SU-DHL-6 (cell line): Measurements from ENCODE around the gene IMPG2.

ENCODE experiments used
- H2AFZ ChIP-seq: fragments of 200-600 bp; sonication (generic); 2 replicates; pipeline ENCODE4 v1.6.1; 2014; ENCODE audit warnings: low read depth, mild to moderate bottlenecking, moderate library complexity, mixed read lengths, antibody characterized with exemption, low read length; ENCODE audit not compliant: severe bottlenecking
- H3F3A ChIP-seq: fragments of 200-600 bp; shearing (Covaris generic); 2 replicates; pipeline ENCODE4 v1.6.0; 2016; ENCODE audit warnings: antibody characterized with exemption, mild to moderate bottlenecking; ENCODE audit not compliant: insufficient read depth
- H3K27ac ChIP-seq: fragments of 200-600 bp; sonication (generic); 2 replicates; pipeline ENCODE4 v1.5.1; 2016; ENCODE audit warnings: low read depth, mild to moderate bottlenecking, low read length, moderate library complexity, mixed read lengths
- H3K27me3 ChIP-seq: fragments of 200-600 bp; sonication (generic), shearing (Covaris generic); 2 replicates; pipeline ENCODE4 v1.6.0; 2014; ENCODE audit warnings: mild to moderate bottlenecking, low read length
- H3K36me3 ChIP-seq: fragments of 200-600 bp; sonication (generic); 2 replicates; pipeline ENCODE4 v1.6.1; 2014; ENCODE audit warnings: mild to moderate bottlenecking, low read length, mixed read lengths
- H3K4me2 ChIP-seq: fragments of 300-600, 200-600 bp; shearing (Covaris generic), sonication (generic); 2 replicates; pipeline ENCODE4 v1.6.0; 2014; ENCODE audit warnings: low read length, low read depth, mild to moderate bottlenecking; ENCODE audit not compliant: poor library complexity, severe bottlenecking
- H3K4me3 ChIP-seq: fragments of 200-600 bp; sonication (generic); 2 replicates; pipeline ENCODE4 v1.5.1; 2014; ENCODE audit warnings: antibody characterized with exemption, low read length, mild to moderate bottlenecking, mixed read lengths; ENCODE audit not compliant: insufficient read depth, poor library complexity, severe bottlenecking
- H3K79me2 ChIP-seq: fragments of 200-600 bp; sonication (generic); 2 replicates; pipeline ENCODE4 v1.6.1; 2014; ENCODE audit warnings: mild to moderate bottlenecking, low read length, moderate library complexity; ENCODE audit not compliant: insufficient read depth
- H3K9ac ChIP-seq: fragments of 200-600 bp; sonication (generic); 2 replicates; pipeline ENCODE4 v1.7.0; 2014; ENCODE audit warnings: mild to moderate bottlenecking, low read length
- H3K9me2 ChIP-seq: fragments of 200-600 bp; sonication (generic); replicated peaks from 2 replicates; pipeline ENCODE4 v1.6.1; 2014; ENCODE audit warnings: low read length; ENCODE audit not compliant: insufficient read depth
- H3K9me3 ChIP-seq: fragments of 200-600 bp; sonication (generic); 2 replicates; pipeline ENCODE4 v1.6.1; 2014; ENCODE audit warnings: low read length, mixed read lengths; ENCODE audit not compliant: insufficient read depth
- H4K20me1 ChIP-seq: fragments of 200-600 bp; sonication (generic); 2 replicates; pipeline ENCODE4 v1.6.1; 2014; ENCODE audit warnings: low read depth, mild to moderate bottlenecking, antibody characterized with exemption, low read length, moderate library complexity, mixed read lengths
- EZH2phosphoT487 ChIP-seq: fragments of 200-600 bp; sonication (generic), shearing (Covaris generic); conservative IDR thresholded peaks from 2 replicates; pipeline ENCODE4 v1.6.1; 2018; ENCODE audit warnings: mild to moderate bottlenecking, antibody characterized with exemption, low read length, moderate library complexity, mixed read lengths
- TF ChIP-seq, protein P1 (sequence below): fragments of 200-600 bp; sonication (generic); IDR thresholded peaks from one replicate; pipeline ENCODE4 v1.5.1; 2017; ENCODE audit warnings: antibody characterized with exemption, mild to moderate bottlenecking, low read length, moderate library complexity; ENCODE audit not compliant: insufficient read depth, poor library complexity, severe bottlenecking

IMPG2 gene

DNA sequence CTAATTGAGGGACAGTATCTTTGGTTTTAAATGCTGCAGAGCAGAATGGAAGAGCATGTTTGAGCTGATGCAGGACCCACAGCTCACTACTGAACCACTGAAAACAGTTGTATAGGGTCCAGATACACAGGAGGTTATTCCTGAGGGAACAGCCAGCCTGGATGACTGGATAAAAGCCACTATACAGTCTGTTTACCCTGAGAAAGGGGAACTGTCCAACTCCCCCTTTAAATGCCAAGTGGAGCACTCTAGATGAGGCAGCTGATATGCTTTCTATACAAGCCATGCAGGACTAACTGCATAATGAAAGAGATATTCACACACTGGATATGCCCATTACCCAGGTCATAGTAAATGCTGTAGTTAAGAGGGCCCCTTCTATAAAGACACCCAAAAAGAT lies 138.6 kb downstream of the IMPG2 start:
- Histone ChIP-seq H3K9ac (no peak overlapping the region), H2AFZ (no peak overlapping the region), H3K9me2 (no peaks in the 10 kb centered on the region), H3F3A (no peaks in the 10 kb centered on the region), H3K27me3 (no peaks in the 10 kb centered on the region), H3K9me3 (no peaks in the 10 kb centered on the region), H3K4me2 (no peak overlapping the region), H3K4me3 (no peak overlapping the region), H3K27ac (no peak overlapping the region), H3K79me2 (no peaks in the 10 kb centered on the region), H4K20me1 (no peaks in the 10 kb centered on the region), H3K36me3 (no peaks in the 10 kb centered on the region)
- TF ChIP-seq, protein P1, sequence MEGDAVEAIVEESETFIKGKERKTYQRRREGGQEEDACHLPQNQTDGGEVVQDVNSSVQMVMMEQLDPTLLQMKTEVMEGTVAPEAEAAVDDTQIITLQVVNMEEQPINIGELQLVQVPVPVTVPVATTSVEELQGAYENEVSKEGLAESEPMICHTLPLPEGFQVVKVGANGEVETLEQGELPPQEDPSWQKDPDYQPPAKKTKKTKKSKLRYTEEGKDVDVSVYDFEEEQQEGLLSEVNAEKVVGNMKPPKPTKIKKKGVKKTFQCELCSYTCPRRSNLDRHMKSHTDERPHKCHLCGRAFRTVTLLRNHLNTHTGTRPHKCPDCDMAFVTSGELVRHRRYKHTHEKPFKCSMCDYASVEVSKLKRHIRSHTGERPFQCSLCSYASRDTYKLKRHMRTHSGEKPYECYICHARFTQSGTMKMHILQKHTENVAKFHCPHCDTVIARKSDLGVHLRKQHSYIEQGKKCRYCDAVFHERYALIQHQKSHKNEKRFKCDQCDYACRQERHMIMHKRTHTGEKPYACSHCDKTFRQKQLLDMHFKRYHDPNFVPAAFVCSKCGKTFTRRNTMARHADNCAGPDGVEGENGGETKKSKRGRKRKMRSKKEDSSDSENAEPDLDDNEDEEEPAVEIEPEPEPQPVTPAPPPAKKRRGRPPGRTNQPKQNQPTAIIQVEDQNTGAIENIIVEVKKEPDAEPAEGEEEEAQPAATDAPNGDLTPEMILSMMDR = no peak

DNA sequence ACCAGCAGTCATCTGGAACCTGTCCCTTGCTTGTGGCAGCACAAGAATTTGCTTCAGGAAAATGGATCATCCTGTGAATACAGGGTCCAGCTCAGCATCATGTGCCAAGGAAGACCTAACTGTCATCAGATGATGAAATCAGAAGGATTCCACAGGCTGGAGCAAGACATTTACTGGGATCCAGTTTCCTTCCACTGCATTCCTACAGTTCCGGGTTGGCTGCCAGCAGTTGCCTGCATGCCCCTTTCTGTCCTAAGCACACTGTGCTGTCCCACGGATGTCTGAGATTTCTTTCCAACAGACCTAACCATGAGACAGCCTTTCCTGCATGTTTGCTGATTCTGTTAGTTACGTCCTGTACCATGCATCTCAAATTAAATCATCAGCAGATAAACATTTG lies 140.7 kb downstream of the IMPG2 start:
- Histone ChIP-seq H3F3A (no peaks in the 10 kb centered on the region), H4K20me1 (no peaks in the 10 kb centered on the region), H3K36me3 (no peaks in the 10 kb centered on the region), H3K9me3 (no peaks in the 10 kb centered on the region), H3K9ac (no peak overlapping the region), H3K27ac (no peak overlapping the region), H3K4me3 (no peak overlapping the region), H3K9me2 (no peaks in the 10 kb centered on the region), H3K27me3 (no peaks in the 10 kb centered on the region), H2AFZ (no peak overlapping the region), H3K79me2 (no peaks in the 10 kb centered on the region), H3K4me2 (no peak overlapping the region)
- no peak for TF ChIP-seq EZH2phosphoT487
- TF ChIP-seq, protein P1 = no peak

DNA sequence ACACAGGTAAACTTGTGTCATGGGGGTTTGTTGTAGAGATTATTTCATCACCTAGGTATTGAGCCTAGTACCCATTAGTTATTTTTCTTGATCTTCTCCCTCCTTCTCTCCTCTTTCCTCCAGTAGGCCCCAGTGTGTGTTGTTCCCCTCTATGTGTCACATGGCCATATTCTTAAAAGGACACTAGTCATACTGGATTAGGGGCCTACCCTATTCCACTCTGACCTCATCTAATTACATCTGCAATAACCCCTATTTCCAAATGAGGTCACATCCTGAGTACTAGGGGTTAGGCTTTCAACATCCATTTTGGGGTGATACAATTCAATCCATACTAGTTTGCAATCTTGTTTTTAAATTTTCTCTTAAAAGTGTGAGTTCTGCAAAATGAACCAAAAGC lies 142.8 kb downstream of the IMPG2 start:
- Histone ChIP-seq H3K4me3 (no peak overlapping the region), H3K27me3 (no peaks in the 10 kb centered on the region), H3F3A (no peaks in the 10 kb centered on the region), H3K4me2 (no peak overlapping the region), H2AFZ (no peak overlapping the region), H4K20me1 (no peaks in the 10 kb centered on the region), H3K27ac (no peak overlapping the region), H3K79me2 (no peaks in the 10 kb centered on the region), H3K9me2 (no peaks in the 10 kb centered on the region), H3K9ac (no peak overlapping the region), H3K36me3 (no peaks in the 10 kb centered on the region), H3K9me3 (no peaks in the 10 kb centered on the region)
- no peak for TF ChIP-seq EZH2phosphoT487
- TF ChIP-seq, protein P1 = no peak
